Stimulated activated CD4-positive, alpha-beta T cell treated with anti-CD3 and anti-CD28 coated beads, Interleukin-2, amount 100 ng/mL, for 4 hours (primary cell): ENCODE data around the gene RIN3.

Experiments used
- DNase-seq: peaks from one replicate; pipeline ENCODE4 v3.0.0-alpha.2; 2020; ENCODE audit warnings: low read depth

Gene RIN3

DNA sequence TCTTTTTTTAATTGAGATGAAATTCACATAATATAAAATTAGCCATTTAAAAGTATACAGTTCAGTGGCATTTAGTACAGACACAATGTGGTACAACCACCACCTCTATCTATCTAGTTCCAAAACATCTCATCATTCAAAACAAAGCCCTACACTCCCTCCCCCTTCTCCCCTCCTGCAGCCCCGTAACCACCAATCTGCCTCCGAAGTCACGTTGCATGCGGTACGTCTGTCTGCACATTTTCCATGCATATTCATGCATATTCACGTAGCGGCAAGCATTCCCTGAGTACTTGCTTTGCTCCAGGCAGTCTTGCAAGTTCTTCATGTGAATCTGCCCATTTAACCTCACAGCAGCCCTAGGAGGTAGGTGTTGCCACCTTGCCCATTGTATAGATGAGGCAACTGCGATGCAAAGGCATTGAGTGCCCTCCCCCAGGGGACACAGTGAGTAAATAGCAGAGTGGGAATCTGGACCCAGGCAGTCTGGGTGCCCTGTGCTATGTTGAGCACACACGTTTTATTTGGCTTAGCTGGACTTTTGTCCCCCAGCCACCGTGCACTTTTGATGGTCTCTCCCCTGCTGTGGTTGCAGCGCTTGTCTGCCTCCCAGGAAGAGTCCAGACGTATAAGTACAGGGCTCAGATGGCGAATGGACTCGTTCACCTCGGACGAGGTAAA lies 43.4 kb downstream of the RIN3 start:
- no peak for DNase-seq

DNA sequence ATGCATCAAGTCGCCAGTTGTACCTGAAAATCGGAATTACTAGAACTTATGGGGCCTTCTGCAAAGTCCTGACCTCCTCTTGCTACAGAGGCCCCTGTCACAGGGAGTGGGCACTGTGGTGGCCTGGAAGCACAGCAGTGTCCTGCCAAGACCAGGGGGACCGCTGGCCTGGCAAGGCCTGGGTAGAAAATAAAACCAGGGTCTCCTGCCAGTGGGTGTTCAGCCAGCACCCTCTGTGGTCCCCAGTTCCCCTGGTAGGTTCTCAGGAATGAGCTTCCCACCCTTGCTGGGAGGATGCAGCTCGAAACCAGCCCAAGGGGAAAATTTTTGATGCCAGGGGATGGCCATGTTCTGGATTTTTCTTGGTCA lies 43.9 kb downstream of the RIN3 start:
- DNase-seq: no peak

DNA sequence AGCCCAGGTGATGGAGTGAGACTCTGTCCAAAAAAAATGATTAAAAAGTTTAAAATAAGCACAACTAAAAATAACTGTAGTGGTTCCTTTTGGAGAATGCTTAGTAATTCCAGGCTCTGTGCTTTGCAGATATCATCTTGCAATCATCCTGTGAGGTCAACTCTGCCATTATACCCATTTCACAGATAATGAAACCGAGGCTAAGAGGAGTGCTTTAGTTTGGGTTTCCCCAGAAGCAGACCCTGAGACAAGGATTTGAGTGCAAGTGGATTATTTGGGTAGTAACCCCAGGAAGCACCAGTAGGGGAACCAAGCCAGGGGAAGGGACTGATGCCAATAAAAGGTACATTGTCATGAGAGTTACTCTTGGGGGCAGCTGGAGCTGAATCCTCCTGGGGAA lies 44.7 kb downstream of the RIN3 start:
- no peak for DNase-seq

DNA sequence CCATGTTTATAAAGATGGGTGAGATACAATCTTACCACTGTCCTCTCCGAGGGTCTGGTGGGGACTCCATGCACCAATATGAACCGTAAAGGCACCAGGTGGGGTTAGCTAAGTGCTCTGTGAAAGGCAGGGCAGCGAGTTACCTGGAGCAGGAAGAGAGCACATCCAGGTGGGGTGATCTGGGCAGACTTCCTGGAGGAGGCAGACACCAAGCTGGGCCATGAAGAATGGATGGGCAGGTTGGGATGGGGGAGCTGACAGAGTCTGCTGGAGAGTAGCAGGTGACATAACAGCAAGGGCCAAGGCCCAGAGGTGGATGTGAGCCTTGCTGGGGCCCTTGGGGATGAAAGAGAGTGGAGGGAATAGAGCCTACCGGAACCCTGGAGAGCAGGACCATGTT lies 45.9 kb downstream of the RIN3 start:
- no peak for DNase-seq

DNA sequence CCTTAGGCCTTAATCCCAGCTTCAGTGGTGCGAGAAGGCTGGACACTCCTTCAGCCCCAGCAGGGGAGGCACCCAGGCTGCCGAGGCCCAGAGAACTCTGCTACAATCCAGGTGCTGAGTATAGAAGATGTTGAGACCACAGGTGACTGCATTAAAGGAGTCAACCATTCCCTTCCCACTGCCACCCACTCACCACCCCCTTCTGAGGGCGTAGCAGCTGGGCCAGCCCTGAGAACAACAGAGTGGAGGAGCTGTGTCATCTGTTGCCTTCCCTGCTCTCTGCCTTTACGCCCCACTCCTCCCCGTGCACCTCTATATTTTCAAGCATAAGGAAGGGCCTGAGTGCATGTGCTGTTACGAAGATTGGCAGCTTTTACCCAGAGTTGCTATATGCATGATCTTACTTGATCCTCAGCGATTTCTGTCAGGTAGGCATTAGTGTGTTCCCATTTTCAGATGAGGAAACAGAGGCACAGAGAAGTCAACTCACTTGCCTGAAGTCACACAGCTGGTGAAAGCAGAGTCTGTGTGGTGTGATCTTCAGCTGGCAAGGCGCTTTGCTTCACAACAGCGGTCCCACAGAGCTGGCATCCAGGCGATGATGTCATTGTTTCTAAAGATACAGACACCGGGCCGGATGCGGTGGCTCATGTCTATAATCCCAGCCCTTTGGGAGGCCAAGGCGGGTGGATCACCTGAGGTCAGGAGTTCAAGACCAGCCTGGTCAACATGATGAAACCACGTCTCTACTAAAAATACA lies 46.7 kb downstream of the RIN3 start:
- DNase-seq: peak; percentile 64

DNA sequence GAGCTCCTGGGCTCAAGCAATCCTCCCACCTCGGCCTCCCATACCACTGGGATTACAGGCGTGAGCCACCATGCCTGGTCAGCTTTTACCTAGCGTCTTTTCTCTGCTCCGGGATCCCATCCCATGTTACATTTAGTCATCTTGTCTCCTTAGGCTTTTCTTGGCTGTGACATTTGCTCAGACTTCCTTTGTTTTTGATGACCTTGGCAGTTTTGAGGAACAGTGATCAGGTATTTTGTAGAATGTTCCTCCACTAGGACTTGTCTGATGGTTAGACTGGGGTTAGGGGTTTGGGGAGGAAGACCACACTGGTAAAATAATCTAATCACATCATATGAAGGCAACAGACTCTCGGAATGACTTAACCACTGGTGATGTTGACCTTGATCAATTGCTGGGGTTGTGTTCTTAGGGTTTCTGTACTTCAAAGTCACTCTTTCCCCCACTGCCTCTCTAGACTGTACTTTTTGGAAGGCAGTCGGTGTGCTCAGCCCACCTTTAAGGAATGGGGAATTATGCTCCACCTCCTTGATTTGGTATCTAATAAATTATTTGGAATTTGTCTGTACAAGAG lies 48.4 kb downstream of the RIN3 start:
- DNase-seq: no peak

DNA sequence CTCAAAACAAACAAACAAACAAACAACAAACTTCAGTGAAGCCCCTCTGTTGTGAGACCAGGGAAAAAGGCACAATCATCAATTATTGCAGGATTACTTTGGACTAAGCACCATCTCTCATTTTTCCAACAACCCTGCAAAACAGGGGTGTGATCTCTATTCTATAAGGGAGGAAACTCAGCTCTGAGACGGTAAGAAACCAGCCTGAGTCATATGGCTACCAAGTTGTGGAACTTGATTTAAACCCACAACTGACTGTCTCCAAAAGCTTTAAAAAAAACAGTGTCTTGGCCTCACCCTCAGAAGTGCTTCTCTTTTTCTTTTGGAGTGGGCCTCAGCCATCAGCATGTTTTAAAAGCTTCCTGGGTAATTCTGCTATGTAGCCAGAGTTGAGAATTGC lies 49.8 kb downstream of the RIN3 start:
- DNase-seq: no peak

DNA sequence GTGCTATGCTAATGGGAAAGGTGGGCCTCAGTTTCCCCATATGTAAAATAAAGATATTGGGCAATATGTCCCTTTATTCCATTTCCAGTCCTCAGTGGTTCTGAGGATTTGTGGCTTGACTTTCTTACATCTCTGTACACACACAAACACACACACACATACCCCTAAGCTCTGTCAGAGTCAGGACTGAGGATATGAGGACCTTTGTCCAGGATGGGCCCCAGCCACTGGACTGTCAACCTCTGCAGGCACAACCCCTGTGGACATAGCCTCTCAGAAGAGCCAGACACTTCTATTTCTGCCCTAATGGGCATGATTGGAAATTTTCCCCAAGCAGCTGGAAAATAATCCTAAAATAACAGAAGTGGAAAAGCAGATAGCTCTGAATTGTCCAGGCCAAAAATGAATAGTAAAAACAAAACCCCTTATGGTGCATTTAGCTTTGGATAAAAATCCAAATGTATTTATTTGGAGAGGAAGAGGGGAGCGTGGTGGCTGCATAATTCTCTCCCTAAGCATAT lies 50.2 kb downstream of the RIN3 start:
- no peak for DNase-seq

DNA sequence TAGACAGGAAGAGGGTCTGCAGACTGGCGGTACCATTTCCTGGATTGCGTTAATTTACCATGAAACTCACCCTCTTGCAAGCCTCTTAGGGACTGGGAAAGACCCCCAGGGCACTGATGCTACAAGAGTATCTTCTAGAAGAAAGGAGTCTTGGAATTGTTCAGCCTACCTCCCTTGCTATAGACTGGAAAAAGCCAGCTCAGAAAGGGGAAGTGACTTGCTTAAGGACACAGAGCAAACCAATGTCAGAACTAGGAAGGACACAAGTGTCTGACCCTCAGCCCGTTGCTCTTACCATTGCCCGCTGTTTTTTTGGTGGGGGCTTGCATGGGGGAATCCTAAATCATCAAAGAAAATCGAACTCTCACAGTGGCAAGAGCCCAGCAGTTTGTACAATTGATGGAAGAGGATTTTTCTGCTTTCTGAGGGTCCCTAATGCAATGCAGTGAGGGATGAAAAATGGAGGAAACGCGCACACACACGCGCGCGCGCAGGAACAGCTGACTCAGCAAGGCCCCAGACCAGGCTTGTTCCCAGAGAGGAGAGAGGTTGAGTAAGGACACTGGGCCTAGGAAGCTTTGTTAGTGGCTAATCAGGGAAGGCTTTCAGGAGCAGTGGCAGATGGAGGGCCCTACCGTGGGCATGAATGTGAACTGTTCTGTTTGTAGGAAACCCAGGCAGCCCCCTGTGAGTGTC lies 50.9 kb downstream of the RIN3 start:
- no peak for DNase-seq

DNA sequence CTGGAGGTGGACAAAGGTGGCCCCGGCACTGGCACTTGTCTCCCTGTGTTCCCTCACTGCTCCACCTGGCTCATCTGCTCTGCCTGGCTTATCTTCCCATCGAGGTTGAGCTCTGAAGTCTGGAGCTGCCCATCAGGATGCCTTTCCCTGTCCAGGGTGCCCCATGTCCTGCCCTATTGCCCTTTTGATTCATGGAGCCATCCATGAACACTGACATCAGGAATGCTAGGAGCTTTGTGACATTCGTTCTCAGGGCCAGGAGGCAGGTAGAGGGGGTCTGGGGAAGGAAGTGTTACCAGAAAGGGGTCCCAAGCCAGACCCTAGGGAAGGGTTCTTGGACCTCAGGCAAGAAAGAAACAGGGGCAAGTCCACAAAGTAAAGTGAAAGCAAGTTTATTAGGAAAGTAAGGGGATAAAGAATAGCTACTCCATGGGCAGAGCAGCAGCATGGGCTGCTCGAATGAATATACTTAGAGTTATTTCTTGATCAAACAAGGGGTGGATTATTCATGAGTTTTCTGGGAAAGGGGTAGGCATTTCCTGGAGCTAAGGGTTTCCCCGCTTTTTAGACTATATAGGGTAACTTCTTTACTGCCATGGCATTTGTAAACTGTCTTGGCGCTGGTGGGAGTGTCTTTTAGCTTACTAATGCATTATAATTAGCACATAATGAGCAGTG lies 51.6 kb downstream of the RIN3 start:
- no peak for DNase-seq

DNA sequence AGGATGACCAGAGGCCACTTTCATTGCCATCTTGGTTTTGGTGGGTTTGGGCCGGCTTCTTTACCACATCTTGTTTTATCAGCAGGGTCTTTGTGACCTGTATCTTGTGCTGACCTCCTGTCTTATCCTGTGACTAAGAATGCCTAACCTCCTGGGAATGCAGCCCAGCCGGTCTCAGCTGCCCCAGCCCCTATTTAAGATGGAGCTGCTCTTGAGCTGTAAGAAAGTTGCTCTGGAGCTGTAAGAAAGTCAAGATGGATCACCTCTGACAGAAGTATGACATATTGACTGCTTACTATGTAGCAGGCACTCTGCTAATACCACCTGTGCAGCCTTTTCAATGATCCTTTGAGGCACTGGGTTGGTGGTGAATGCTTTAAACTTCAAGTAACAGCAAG lies 52.1 kb downstream of the RIN3 start:
- no peak for DNase-seq

DNA sequence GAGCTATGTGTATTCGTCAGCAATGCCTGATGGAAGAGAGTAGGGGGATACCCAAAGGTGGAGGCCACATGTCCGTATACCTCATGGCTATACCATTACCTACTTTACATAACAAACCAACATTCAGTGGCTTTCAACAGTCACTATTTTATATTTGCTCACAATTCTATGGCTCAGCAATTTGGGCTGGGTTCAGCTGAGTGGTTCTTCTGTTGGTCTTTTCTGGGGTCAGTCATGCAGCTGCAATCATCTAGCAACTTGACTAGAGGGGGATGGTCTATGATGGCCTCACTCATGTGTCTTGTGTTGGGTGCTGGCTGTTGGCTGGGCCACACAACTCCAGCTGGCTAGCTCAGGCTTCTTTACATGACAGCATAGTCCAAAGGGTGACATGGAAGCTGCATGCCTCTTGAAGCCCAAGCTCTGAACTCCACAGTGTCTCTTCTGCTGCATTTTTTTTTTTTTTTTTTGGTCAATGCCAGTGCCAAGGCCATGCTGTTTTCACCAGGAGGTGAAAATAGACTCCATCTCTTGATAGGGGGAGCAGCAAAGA lies 53.7 kb downstream of the RIN3 start:
- no peak for DNase-seq

DNA sequence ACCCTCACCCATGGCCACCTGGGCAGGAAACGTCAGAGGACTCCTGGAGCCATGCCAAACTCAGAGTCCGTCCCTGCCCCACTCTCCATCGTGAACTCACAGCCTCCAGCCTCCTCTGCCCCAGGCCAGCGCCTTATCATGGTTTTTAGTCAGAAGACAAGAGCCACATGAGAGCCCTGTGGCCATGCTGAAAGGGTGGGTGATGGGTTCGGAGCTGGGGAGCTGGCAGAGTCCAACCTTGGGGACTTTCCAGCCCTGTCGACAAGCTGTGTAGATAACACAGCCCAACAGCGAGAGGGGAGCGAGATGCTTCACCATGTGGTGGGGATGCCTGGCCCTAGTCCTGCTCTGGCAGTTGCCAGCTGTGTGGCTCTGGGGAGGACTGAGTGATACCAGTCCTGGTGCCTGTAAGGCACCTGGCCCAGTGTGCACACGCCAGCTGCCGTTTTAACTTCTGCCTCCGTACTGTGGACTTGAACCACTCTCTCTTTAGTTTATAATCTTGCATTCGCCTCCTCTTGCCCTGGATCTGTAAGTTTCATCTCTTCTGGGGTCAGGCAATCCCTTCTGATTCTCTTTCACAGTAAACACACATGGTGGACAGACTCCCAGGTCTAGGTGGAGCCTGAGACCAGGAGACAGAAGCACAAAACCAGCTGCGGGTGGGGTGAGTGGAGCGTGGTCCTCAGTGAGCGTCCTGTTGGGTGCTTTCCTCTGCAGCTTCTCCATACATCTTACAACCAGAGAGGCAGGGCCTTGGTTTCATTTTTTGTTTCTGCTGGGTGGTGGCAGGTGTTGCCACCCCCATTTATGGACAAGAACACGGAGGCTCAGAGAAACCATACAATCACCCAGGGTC lies 55.3 kb downstream of the RIN3 start:
- DNase-seq: no peak

DNA sequence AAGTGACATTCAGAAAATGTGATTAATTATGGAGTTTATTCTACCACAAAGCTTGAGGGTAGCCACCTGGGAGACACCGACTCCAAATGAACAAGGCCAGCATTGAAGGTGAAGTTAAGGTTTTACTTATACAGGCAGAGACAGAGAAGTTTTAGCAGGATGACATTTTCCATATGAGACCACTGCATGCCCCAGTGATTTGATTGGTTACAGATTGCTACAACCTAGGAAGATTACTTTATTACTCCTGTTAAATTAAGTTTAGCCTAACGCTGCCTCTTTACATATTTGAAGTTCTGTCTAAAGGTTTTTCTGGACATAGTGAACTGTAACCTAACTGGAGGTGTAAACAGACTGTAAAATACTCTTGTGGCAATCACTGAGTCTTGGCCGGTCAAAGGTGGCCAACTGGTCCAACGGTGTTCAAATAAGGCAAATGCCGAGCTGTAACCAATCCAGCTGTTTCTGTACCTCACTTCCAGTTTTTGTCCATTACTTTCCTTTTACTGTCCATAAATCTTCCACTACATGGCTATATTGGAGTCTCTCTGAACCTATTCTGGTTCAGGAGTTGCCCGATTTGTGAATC lies 57.2 kb downstream of the RIN3 start:
- DNase-seq: no peak

DNA sequence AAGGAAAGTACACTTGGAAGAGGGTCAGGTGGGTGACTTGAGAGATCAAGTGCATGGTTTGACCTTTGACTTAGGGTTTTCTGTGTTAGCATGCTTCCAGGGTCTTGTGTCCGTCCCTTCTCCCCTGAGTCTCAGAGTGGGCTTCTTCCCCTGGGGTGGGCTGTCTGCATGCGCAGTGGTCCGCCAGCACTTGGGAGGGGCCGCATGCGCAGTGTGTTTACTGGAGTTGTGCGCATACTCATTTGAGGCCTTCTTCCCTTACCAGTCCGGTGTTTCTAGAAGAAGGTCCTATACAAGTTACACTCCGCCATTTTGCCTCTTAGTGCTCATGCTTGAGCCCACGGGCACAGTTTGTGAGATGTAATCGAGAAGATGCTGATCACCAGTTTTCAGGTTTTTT lies 58.5 kb downstream of the RIN3 start:
- DNase-seq: no peak

DNA sequence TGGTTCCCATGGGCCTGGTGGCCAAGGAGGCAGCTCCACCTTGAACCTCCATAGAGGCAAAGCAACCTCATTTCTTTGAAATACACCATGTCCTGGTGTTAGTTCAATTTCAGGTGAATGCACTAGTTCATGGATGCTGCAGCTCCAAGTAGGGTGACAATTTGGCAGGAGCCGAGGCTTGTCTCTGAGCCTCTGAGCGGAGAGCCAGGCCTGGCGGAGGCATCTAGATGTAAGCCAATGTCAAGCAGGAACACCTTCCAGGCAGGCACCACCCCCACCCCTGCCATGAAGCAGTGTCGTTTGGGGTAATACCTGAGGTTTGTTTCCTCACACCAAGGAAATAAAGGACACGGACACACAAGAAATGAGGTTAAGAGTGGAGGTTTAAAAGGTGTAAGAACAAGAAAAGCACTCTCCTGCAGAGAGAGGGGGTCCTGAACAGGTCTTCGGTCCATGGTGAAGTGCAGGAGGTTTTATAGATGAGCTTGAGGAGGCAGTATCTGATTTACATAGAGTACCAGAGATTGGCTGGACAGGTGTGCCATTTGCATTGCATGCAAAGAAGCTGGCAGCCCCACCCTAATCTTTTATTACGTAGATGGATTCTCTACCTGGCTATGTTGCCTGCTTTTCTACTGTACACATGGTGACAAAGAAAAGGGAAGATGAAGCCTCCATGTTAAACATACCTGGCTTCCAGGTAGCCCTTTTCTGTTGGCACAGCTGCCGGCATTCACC lies 60.3 kb downstream of the RIN3 start:
- no peak for DNase-seq

DNA sequence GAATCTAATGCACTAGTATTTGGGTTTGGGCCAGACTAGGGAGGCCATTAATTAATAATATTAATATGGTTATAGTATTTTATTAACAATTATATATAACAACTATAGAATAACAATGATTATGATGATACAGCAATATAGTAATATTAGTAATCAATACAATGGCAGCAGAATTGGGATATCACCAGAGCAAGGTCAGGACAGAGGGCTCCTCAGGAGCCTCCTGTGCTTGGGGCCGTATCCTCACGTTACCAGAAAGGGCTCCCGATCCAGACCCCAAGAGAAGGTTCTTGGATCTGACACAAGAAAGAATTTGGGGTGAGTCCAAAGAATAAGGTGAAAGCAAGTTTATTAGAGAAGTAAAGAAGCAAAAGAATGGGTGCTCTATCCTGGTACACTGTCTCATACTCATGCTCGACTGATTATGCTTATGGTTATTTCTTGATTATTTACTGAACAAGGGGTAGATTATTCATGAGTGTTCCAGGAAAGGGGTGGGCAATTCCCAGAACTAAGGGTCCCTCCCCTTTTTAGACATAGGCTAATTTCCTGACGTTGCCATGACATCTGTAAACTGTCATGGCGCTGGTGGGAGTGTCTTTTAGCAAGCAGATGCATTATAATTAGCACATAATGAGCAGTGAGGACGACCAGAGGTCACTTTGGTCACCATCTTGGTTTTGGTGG lies 61.6 kb downstream of the RIN3 start:
- no peak for DNase-seq

DNA sequence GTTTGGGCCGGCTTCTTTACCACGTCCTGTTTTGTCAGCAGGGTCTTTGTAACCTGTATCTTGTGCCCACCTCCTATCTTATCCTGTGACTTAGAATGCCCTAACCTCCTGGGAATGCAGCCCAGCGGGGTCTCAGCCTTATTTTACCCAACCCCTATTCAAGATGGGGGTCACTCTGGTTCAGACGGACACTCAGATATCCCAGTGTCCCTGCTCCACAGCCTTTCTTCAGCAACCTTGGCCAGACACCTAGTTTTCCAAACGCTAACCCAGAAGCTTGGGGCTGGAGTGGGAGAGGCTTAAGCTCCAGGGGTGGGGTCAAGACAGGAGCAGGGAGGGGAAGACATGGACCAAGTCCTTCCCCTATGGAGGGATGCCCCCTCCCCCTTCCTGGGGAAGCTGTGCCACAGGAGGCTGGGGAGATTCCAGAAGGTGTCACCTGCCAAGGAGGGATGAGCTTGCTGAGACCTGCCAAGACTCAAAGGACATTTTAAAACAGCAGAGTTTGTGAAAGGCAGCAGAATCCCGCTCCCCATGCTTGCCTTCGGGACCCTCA lies 62.2 kb downstream of the RIN3 start:
- no peak for DNase-seq

DNA sequence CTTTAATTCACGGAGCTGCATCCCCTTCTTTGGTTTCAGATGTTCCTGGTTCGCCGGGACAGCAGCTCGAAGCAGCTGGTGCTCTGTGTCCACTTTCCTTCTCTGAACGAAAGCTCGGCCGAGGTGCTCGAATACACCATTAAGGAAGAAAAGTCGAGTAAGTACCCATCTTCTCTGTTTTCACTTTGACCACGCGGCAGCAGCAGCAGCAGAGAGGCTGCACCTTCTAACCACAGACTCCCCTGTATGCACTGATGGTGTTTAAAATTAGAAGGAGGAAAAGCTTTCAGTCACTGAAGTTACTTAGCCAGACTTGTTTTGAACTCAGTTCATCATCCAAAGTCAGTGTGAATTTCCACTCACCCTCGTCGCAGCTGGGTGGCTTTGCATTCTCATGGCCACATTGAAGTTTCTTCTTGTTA lies 63.8 kb downstream of the RIN3 start:
- no peak for DNase-seq
